GM19099 (cell line): ENCODE measurements around the gene MTA3.

Source experiments
- POLR2A ChIP-seq: IDR thresholded peaks from 3 replicates; pipeline ENCODE4 v1.6.1; 2011; ENCODE audit warnings: low read depth; ENCODE audit not compliant: insufficient read length; ENCODE audit errors: extremely low read depth

Gene MTA3

DNA sequence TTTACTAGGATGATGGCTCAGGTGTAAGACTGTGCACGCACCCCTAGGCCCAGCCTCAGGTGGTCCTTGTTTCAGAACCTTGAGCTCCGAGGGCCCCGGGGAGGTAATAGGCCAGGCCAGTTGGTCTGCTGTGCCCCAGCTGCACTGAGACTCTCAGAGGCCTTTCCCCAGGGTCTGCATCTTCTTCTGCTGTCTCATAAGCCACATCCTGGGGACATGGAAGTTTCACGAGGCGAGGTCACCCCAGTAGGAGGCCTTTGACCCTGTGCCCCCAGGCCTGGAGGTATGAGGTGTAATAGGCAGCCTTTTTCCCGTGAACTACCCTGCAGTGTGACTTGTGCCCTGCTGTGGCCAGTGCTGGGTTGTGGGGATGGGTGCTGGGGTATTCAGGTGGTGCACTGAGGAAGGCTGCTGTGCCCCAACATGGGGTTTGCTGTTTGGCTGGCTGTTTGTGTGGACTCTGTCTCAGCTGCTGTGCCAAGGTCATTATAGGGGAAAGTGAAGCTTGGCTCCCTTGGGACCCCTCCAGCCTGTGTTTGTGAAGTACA, 188.6 kb downstream of the MTA3 start:
- no peak for TF ChIP-seq POLR2A

DNA sequence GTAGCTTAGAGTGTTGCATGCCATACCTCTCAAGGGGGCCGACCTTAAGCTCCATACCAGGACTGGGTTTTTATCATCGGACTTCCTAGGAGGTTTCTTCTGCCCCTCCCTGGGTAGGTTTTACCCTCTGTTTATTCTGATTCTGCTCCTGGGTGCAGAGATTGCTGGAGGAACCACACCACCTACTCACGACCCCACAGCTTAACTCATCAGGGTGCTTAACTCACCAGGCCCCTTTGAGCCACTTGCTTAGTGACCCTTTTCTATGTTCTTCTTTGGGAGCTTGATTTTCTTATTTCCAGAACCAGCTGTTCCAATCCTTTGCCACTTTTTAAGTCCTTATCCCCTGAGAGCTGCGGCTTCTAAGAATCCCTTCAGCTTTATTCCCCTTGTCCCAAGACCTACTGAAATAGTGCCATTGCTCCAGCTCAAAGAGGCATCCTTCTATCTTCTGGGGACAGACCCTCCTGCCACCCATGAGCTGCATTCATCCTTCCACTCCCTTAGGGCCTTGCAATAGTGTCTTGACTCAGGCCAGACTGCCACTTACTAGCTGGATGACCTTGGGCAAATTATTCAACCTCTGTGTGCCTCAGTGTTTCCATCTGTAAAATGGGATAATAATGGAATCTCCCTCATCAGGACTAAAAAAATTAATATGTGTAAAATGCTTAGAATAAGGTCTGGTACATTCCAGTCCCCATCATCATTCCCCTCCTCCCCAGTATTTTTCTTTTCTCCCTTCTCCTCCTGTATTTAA, 189.7 kb downstream of the MTA3 start:
- TF ChIP-seq POLR2A = no peak

DNA sequence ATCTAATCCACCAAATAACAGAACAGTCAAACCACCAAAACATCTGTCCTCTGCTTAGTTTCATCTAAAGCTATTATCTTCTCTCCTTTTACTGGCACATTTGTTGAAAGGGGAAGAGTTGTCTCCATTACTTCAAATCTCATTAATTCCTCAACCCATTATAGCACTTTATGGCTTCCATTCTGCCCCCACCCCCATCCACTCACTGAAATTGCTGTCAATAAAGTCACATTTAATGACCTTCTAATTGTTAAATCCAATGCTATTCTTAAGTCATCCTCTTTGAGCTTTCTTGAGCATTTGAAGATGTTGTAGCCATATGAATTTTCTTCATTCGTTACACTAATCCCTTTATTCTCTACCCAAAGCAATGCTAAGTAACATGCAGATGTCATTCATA, 190.3 kb downstream of the MTA3 start:
- TF ChIP-seq POLR2A = no peak

DNA sequence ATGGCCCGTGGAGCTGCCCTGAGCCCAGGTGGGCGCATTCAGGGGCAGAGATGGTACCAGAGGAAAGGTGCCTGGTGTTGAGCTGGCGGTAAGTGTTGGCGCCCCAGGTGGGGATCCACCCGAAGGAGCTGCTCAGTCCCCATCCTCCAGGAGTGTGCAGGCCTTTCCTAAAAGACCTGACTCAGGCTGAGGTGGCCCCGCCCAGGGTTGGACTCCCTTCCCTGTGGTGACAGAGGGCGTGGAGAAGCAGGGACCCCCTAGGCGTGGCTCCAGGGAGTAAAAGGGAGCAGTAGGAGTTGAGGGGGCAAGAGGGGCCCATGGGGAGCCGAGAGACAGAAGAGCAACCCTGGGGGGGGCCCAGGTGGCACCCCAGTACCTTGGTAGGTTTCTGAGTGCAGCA, 193.1 kb downstream of the MTA3 start:
- TF ChIP-seq POLR2A = no peak

DNA sequence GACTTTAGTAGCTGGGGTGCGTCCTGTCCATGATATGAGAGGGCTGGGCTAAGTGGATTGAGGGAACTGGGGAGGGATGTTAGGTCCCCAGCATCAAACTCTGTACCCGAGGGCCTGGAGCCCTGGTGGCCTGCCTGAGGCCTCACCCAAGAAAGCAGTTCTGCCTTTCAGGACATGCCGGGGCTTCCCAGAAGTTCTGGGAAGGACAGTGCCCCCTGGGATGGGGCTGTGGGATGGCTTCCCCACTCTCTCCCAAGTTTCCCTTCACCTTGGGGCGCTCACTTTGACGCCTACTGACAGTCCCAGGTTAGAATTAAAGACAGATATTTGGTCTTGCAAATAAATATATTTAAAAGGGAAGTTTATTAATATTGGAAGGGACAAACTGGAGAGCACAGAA, 193.7 kb downstream of the MTA3 start:
- TF ChIP-seq POLR2A = no peak

DNA sequence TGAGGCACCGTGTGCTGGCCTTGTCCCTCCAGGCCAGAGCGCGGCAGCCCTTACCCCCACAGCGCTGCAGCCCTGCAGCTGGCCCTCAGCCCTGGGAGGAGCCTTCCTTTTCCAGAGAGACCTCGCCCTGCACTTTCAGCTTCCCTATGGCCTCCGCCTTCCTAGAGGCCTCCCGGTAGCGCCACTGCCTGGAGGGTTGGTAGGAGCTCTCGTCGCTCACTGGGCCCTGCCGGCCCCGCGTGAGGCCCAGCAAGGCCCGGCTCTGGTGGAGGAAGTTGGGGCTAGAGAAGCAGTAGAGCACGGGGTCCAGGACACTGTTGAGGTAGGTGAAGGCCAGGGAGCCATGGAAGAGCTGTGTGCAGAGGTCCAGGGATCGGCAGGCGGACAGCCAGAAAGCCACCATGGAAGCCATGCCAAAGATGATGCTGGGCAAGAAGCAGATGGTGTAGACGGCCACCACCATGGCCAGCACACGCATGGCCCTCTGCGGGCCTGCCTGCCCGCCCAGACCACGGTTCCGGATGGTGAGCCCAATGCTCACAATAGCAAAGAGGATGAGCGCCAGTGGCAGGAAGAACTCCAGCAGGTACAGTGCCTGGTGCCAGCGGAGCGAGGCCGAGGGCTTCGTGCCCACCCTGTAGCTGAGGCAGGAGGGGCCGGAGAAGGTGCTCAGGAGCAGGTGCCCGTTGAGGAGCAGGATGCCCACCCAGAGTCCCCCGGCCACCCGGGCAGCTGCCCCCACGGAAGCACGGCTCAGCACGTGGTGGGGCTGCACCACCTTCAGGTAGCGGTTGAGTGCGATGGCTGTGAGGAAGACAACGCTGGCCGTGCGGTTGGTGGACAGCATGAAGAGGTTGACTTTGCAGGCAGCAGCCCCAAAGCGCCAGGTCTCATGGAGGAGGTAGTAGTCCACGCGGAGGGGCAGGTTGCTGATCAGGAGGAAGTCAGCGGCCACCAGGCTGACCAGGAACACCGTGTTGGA, 194.7 kb downstream of the MTA3 start:
- no peak for TF ChIP-seq POLR2A

DNA sequence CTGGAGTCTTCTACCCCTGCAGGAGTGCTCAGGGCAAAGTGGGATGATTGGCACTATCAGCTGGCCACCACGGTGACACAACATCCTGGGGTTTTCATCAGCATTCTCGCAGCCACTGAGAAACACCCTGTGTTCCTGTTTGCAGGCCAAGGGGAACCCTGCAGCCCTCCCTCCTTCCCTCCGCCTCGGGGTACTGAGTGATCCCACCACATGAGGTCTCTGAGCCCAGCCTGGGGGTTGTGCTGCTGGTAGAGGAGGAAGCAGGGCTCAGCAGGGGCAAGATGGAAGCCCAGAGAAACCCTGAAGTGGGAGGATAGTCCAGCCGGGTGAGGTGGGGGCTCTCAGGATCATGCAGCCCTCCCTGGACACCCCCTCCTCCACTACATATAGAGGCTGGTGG, 195.7 kb downstream of the MTA3 start, which contains the start of gene OXER1:
TSS of gene OXER1 (minus strand) at position 40 of the 400 bp plus-strand sequence. CDS start 73 bp downstream, outside the sequence.
- no peak for TF ChIP-seq POLR2A

DNA sequence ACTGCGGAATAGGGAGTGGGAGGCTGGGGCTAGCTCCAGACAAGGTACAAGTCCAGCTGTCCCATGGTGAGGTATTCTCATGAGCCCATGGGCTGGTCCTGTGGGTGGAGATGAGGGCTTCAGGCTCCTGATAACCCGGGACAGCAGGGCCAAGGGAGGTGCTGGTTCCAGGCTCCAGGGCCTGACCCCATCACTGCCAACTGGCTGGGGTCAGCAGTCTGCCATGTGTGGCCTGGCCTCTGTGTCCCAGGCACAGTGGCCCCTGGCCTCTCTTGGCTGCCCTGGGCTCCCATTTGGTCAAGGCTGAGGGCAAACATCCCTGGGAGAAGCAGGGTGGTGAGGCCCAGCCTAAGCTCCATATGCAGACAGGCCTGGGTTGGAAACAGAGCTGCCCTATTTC, 196.5 kb downstream of the MTA3 start:
- TF ChIP-seq POLR2A = no peak

DNA sequence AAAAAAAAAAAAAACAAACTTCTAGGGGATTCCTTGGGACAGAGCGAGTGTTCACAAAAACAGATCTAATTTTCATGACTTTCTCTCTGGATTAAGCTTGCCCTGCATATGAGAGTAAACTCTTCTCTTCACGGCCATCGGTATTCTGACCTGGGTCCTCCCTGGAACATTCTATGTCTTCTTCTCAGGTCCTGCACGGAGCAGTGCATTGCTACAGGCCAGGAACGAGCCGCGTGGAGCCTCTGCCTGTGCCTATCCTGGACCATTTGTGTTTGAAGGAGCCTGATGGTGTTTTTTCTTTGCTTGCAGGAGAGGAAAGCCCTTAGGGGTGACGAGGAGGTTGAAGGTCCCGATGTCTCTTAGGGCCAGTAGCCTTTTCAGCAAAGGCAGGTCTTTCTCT, 197.3 kb downstream of the MTA3 start:
- TF ChIP-seq POLR2A = no peak

DNA sequence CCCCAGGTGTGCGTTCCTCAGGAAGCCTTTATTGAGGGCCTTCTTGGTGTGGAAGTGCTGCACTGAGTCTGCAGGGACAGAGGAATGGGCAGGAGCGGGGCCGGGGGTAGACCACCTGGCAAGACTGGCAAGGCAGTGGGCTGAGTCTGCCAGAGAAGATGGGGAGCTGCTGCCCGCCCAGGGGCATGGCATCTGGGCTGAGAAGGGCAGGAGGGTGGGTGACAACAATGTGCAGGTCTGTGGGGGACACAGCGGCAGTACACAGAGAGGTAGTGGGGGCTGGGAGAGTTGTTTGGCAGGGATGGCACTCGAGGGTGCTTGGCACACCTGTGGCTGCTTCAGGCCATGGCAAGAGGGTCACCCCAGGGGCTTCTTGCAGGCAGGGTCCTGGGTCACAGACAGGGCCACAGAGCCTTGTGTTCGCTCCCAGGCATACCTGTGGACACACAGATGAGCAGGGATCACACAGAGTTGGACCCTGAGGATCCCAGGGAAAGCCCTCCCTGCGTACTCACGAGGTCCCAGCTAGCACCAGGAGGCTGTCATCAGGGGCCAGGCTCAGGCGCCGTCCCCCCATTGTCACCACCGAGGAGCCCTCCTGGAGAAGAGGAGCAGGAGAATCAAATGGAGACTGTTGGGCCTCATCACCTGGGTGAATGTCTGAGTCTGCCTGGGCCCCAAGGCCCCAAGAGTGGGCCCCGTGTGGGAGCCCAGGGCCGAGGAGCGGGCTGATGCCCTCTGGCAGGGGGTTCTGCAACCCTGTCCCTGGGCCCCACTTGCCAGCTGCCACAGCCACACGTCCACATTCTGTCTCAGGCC, 198.9 kb downstream of the MTA3 start:
- TF ChIP-seq POLR2A = no peak

DNA sequence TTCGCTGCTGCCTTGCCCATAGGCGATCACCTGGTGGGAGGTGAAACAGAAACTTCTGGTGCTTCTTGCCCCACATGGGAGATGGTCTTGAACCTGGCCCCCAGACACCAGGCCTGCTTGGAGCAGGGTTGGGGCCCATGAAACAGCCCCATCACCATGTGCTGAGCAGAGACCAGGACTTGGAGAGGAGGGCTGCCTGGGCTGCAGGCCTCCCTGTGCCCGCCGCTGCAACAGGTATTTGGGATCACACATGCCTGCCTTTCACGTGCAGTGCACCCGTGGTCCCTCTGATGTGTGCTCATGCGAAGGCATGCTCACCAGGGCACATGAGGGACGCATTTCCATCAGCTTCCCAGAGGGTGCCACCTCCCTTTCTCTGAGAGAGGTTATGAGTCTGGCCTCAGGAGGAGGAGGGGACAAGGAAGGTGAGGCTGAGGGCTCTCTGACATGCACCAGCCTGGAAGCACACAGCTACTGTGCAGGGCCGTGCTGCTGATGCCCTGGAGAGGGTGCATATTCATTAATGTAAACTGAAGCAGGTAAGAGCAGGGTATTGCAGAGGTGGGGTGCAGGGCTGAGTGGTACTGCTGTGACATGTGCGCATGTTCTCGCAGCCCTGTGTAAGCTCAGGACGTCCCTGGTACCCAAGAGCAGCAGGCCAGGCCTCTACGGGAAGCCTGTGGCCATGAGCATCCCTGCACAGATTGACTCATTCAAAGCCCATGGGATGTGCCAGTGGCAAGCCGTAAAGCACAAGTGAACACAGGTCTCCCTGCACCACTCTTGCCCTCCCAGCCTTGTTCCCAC, 199.7 kb downstream of the MTA3 start:
- TF ChIP-seq POLR2A = no peak

DNA sequence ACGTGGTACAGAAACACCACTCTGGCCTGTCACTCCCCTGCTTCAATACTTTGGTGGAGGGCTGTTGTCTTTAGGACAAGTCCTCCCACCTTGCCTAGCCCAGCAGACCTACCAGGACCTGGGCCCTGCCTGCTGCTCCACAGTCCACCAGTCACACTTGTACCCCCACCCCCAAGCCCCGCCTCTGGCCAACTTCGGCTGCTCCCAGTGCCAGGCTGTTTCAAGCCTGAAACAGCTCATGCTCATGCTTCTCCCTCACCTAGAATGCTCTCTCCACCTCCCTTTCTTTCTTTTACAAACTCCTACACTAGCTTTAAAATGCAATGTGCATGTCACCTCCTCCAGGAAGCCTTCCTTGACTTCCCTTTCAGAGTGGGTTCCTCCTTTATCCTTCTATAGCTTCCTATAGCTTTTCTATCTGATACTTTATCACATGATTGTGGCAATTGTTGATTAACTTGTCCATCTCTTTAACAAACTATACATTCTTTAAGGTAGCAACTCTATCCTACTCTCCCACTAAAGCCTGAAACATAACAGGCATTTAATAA, 200.3 kb downstream of the MTA3 start:
- TF ChIP-seq POLR2A = no peak

DNA sequence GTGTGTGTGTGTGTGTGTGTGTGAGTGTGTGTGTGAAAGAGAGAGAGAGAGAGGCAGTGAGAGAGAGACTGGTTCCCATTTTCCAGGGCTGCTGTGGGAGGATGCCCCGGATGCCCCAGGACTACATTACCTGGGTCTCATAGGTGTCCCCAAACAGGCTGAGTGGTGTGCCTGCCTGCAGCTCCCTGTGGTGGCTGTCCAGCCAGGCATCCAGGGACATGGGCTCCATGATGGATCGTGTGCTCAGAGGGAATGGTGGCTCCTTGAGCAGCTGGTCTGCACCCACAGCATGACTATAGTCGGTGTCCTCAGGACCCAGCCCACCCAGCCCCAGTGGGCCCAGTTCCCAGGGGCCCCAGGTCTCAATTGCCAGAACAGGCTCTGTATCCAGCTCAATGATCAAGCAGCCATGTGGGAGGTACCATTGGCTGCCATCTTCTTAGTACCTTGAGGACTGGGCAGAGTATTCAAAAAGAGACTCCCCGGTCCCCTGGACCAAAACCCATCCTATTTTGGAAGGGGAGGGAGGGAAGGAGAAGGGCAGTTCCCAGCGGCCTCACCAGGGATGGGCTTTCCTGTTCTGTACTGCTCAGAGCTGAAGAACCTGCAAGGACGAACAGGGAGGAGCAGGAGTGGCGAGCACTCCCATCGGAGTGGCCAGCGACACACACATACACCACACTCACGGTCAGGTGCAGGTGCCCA, 201.3 kb downstream of the MTA3 start:
- no peak for TF ChIP-seq POLR2A
